Measurements from ENCODE around the gene BAHCC1.

The BAHCC1 gene

GRCh38 chr17:81456091-81456490, 60.8 kb downstream of the BAHCC1 start:
- Histone ChIP-seq H4K20me1 (ENCODE audit: insufficient read depth, low read length) (no peaks in the 10 kb centered on the region), H3K36me3 (replicated peaks; ENCODE audit: insufficient read depth, low read length) (no peaks in the 10 kb centered on the region), H3K9ac (ENCODE audit: low read length) (no peak overlapping the region), H3K9me2 (replicated peaks; ENCODE audit: insufficient read depth, low read length) (no peaks in the 10 kb centered on the region), H3K27me3 (replicated peaks; ENCODE audit: insufficient read depth, low read length) (peaks cover 80% of the 10 kb centered on the region), H3K4me2 (ENCODE audit: low read depth, low read length) (no peak overlapping the region), H3F3A (ENCODE audit: insufficient read depth, low read length) (no peaks in the 10 kb centered on the region), H3K79me2 (ENCODE audit: low read length) (no peaks in the 10 kb centered on the region), H3K27ac (ENCODE audit: low read length) (no peak overlapping the region), H3K9me3 (replicated peaks; ENCODE audit: insufficient read depth, low read length) (no peaks in the 10 kb centered on the region), H3K4me3 (ENCODE audit: low read length) (no peak overlapping the region), H2AFZ (ENCODE audit: low read length) (no peak overlapping the region), H3K4me1 (ENCODE audit: low read length) (no peaks in the 10 kb centered on the region)
- DNase-seq, result no peak
- TF ChIP-seq CTCF (IDR thresholded peaks at IDR 0.05; ENCODE audit: low read length) (no peak), EZH2 (optimal IDR thresholded peaks at IDR 0.05; ENCODE audit: low read depth, low read length) (no peak), EZH2phosphoT487 (IDR thresholded peaks at IDR 0.05; ENCODE audit: low read length) (no peak)

GRCh38 chr17:81456798-81457197, 61.5 kb downstream of the BAHCC1 start:
- Histone ChIP-seq H4K20me1 (ENCODE audit: insufficient read depth, low read length) (no peaks in the 10 kb centered on the region), H3K27ac (ENCODE audit: low read length) (no peak overlapping the region), H3K4me2 (ENCODE audit: low read depth, low read length) (no peak overlapping the region), H3K79me2 (ENCODE audit: low read length) (no peaks in the 10 kb centered on the region), H3K27me3 (replicated peaks; ENCODE audit: insufficient read depth, low read length) (peaks cover 80% of the 10 kb centered on the region), H2AFZ (ENCODE audit: low read length) (no peak overlapping the region), H3F3A (ENCODE audit: insufficient read depth, low read length) (no peaks in the 10 kb centered on the region), H3K9ac (ENCODE audit: low read length) (no peak overlapping the region), H3K9me3 (replicated peaks; ENCODE audit: insufficient read depth, low read length) (no peaks in the 10 kb centered on the region), H3K36me3 (replicated peaks; ENCODE audit: insufficient read depth, low read length) (no peaks in the 10 kb centered on the region), H3K4me3 (ENCODE audit: low read length) (no peak overlapping the region), H3K9me2 (replicated peaks; ENCODE audit: insufficient read depth, low read length) (no peaks in the 10 kb centered on the region), H3K4me1 (ENCODE audit: low read length) (no peaks in the 10 kb centered on the region)
- TF ChIP-seq EZH2 (optimal IDR thresholded peaks at IDR 0.05; ENCODE audit: low read depth, low read length), result no peak
- DNase-seq, result no peak

- no peak overlapping the region for H3K4me3 ChIP-seq (ENCODE audit: low read length)
- no peaks in the 10 kb centered on the region for H3K36me3 ChIP-seq (replicated peaks; ENCODE audit: insufficient read depth, low read length)
- H3K9me2 ChIP-seq (replicated peaks; ENCODE audit: insufficient read depth, low read length), result no peaks in the 10 kb centered on the region
- H2AFZ ChIP-seq (ENCODE audit: low read length), result no peak overlapping the region
- no peaks in the 10 kb centered on the region for H4K20me1 ChIP-seq (ENCODE audit: insufficient read depth, low read length)
- H3K9me3 ChIP-seq (replicated peaks; ENCODE audit: insufficient read depth, low read length), result no peaks in the 10 kb centered on the region
- no peak for TF ChIP-seq CTCF (IDR thresholded peaks at IDR 0.05; ENCODE audit: low read length)
- TF ChIP-seq EZH2 (optimal IDR thresholded peaks at IDR 0.05; ENCODE audit: low read depth, low read length), result no peak
- no peak for TF ChIP-seq EZH2phosphoT487 (IDR thresholded peaks at IDR 0.05; ENCODE audit: low read length)
- H3K4me1 ChIP-seq (ENCODE audit: low read length), result no peaks in the 10 kb centered on the region
- H3K4me2 ChIP-seq (ENCODE audit: low read depth, low read length), result no peak overlapping the region
- H3K27ac ChIP-seq (ENCODE audit: low read length), result no peak overlapping the region
- no peaks in the 10 kb centered on the region for H3K79me2 ChIP-seq (ENCODE audit: low read length)
- DNase-seq, result no peak
- no peaks in the 10 kb centered on the region for H3F3A ChIP-seq (ENCODE audit: insufficient read depth, low read length)
- peaks cover 80% of the 10 kb centered on the region for H3K27me3 ChIP-seq (replicated peaks; ENCODE audit: insufficient read depth, low read length)
- no peak overlapping the region for H3K9ac ChIP-seq (ENCODE audit: low read length)
Observed at GRCh38 chr17:81457401-81457800, 62.1 kb downstream of the BAHCC1 start.

- H3K9me3 ChIP-seq (replicated peaks; ENCODE audit: insufficient read depth, low read length), result no peaks in the 10 kb centered on the region
- no peak overlapping the region for H2AFZ ChIP-seq (ENCODE audit: low read length)
- no peaks in the 10 kb centered on the region for H4K20me1 ChIP-seq (ENCODE audit: insufficient read depth, low read length)
- H3F3A ChIP-seq (ENCODE audit: insufficient read depth, low read length), result no peaks in the 10 kb centered on the region
- no peak overlapping the region for H3K4me2 ChIP-seq (ENCODE audit: low read depth, low read length)
- H3K36me3 ChIP-seq (replicated peaks; ENCODE audit: insufficient read depth, low read length), result no peaks in the 10 kb centered on the region
- no peak overlapping the region for H3K9ac ChIP-seq (ENCODE audit: low read length)
- H3K4me1 ChIP-seq (ENCODE audit: low read length), result no peaks in the 10 kb centered on the region
- H3K9me2 ChIP-seq (replicated peaks; ENCODE audit: insufficient read depth, low read length), result no peaks in the 10 kb centered on the region
- no peak for DNase-seq
- H3K27ac ChIP-seq (ENCODE audit: low read length), result no peak overlapping the region
- no peak overlapping the region for H3K4me3 ChIP-seq (ENCODE audit: low read length)
- peaks cover 80% of the 10 kb centered on the region for H3K27me3 ChIP-seq (replicated peaks; ENCODE audit: insufficient read depth, low read length)
- TF ChIP-seq CTCF (IDR thresholded peaks at IDR 0.05; ENCODE audit: low read length), result no peak
- no peak for TF ChIP-seq EZH2phosphoT487 (IDR thresholded peaks at IDR 0.05; ENCODE audit: low read length)
- TF ChIP-seq EZH2 (optimal IDR thresholded peaks at IDR 0.05; ENCODE audit: low read depth, low read length), result no peak
- H3K79me2 ChIP-seq (ENCODE audit: low read length), result no peaks in the 10 kb centered on the region
Observed at GRCh38 chr17:81457917-81458555, 62.8 kb downstream of the BAHCC1 start.
